HCT116 (cell line): Measurements from ENCODE around the gene TMEM86A. TPM values are rescaled to one million over a fixed set of nuclear protein-coding genes. Genes with fewer than 3 reads are reported as not detected.

ENCODE experiments used
- ATAC-seq: fragments of 200-7000 bp; cut with Tn5 transposase; 2 replicates; pipeline ENCODE4 v1.9.1; 2020; ENCODE audit warnings: mild to moderate bottlenecking, moderate library complexity
- BruUV-seq: library from RNA; stranded (reverse); fragments of 400-500 nt; replicated peaks from 2 replicates; lab custom pipeline; 2021; lab: Mats Ljungman, UMichigan
- CTCF ChIA-PET: fragments of 300-600 bp; sonication (Branson Sonifier 250); formaldehyde crosslinking; loops from one replicate; lab custom pipeline; 2021; ENCODE audit warnings: antibody characterized with exemption; lab: Charles Lee
- POLR2A ChIA-PET: fragments of 300-600, 350-600 bp; sonication (Branson Sonifier 250); formaldehyde crosslinking; loops from one replicate; lab custom pipeline; 2021; ENCODE audit warnings: antibody characterized with exemption; lab: Charles Lee
- RAD21 ChIA-PET, 2 experiments: fragments of 300-600 bp; sonication (Branson Sonifier 250); formaldehyde crosslinking; loops; one replicate each; lab custom pipeline; 2023; ENCODE audit warnings: low total read pairs in 2 of 2; ENCODE audit not compliant: uncharacterized antibody in 2 of 2, unreplicated experiment in 2 of 2, low non-redundant PET in 1 of 2; lab: Charles Lee
- DNase-seq: peaks from one replicate; pipeline ENCODE4 v3.0.0-alpha.2; 2010; ENCODE audit warnings: low read depth, low spot score
- H2AFZ ChIP-seq: fragments of 200-600 bp; shearing (Covaris generic), sonication (generic); 2 replicates; pipeline ENCODE4 v1.6.1; 2017; ENCODE audit warnings: low read depth, mixed run types, mixed read lengths, antibody characterized with exemption, low read length; ENCODE audit not compliant: poor library complexity, severe bottlenecking
- H3K27ac ChIP-seq: 2 replicates; pipeline ENCODE4 v1.5.1; 2012; ENCODE audit warnings: low read depth, low read length
- H3K27me3 ChIP-seq: fragments of 200-600 bp; sonication (generic); 2 replicates; pipeline ENCODE4 v1.6.1; 2016; ENCODE audit warnings: mixed run types, low read length, mixed read lengths; ENCODE audit not compliant: insufficient read depth
- H3K36me3 ChIP-seq, 2 experiments: fragments of 200-500 bp in 1 of 2; fragments of 200-600 bp in 1 of 2; sonication (Bioruptor generic) in 1 of 2; sonication (generic) in 1 of 2; 2 replicates each; pipeline versions ENCODE4 v1.5.1 to v1.6.1; 2014 to 2016; ENCODE audit warnings: low read length in 2 of 2, inconsistent platforms in 1 of 2, mixed read lengths in 1 of 2, mixed run types in 1 of 2; ENCODE audit not compliant: insufficient read depth in 2 of 2, control insufficient read depth in 1 of 2
- H3K4me1 ChIP-seq, 2 experiments: fragments of 200-600 bp in 1 of 2; sonication (generic) in 1 of 2; 2 replicates each; pipeline versions ENCODE4 v1.5.1 to v1.6.1; 2012 to 2017; ENCODE audit warnings: low read length in 2 of 2, inconsistent platforms in 1 of 2, mild to moderate bottlenecking in 1 of 2, mixed read lengths in 1 of 2, mixed run types in 1 of 2, moderate library complexity in 1 of 2; ENCODE audit not compliant: insufficient read depth in 2 of 2, control insufficient read depth in 1 of 2
- H3K4me2 ChIP-seq: fragments of 200-600 bp; sonication (generic); 2 replicates; pipeline ENCODE4 v1.6.1; 2017; ENCODE audit warnings: mixed run types, low read length, mixed read lengths
- H3K4me3 ChIP-seq, 2 experiments: fragments of 200-600 bp in 1 of 2; sonication (generic) in 1 of 2; replicated peaks in 1 of 2; 2 replicates each; pipeline ENCODE4 v1.5.1; 2011 to 2016; ENCODE audit warnings: low read length in 2 of 2, control low read depth in 1 of 2, low read depth in 1 of 2, mild to moderate bottlenecking in 1 of 2, mixed read lengths in 1 of 2, mixed run types in 1 of 2
- H3K79me2 ChIP-seq: fragments of 200-600 bp; sonication (generic); 2 replicates; pipeline ENCODE4 v1.6.1; 2017; ENCODE audit warnings: mild to moderate bottlenecking, mixed run types, low read length, moderate library complexity, mixed read lengths; ENCODE audit not compliant: insufficient read depth
- H3K9ac ChIP-seq: fragments of 200-600 bp; sonication (generic); 2 replicates; pipeline ENCODE4 v1.6.1; 2016; ENCODE audit warnings: low read length, mixed read lengths
- H3K9me2 ChIP-seq: fragments of 200-600 bp; sonication (generic), shearing (Covaris generic); 2 replicates; pipeline ENCODE4 v1.6.1; 2017; ENCODE audit warnings: mixed run types, mild to moderate bottlenecking, moderate library complexity; ENCODE audit not compliant: insufficient read depth
- H3K9me3 ChIP-seq, 2 experiments: fragments of 200-500 bp in 1 of 2; fragments of 200-600 bp in 1 of 2; sonication (Bioruptor generic) in 1 of 2; sonication (generic) in 1 of 2; 2 replicates each; pipeline ENCODE4 v1.6.1; 2014 to 2017; ENCODE audit warnings: low read length in 2 of 2, mixed read lengths in 2 of 2, inconsistent platforms in 1 of 2, low read depth in 1 of 2, mild to moderate bottlenecking in 1 of 2, mixed run types in 1 of 2, moderate library complexity in 1 of 2; ENCODE audit not compliant: control insufficient read depth in 1 of 2, insufficient read depth in 1 of 2
- H4K20me1 ChIP-seq: fragments of 200-600 bp; sonication (generic), shearing (Covaris generic); 2 replicates; pipeline ENCODE4 v1.6.1; 2017; ENCODE audit warnings: mixed run types, mild to moderate bottlenecking, moderate library complexity; ENCODE audit not compliant: insufficient read depth
- CBX3 ChIP-seq: IDR thresholded peaks from 2 replicates; pipeline ENCODE4 v1.6.1; 2012; ENCODE audit warnings: low read depth
- CEBPB ChIP-seq: IDR thresholded peaks from 2 replicates; pipeline ENCODE4 v1.6.1; 2012; ENCODE audit warnings: low read depth
- ELF1 ChIP-seq: IDR thresholded peaks from 2 replicates; pipeline ENCODE4 v1.6.1; 2012; ENCODE audit warnings: low read depth, borderline replicate concordance
- EZH2 ChIP-seq: fragments of 200-600 bp; sonication (generic); IDR thresholded peaks from 2 replicates; pipeline ENCODE4 v1.6.1; 2017; ENCODE audit warnings: antibody characterized with exemption, mixed run types
- EZH2phosphoT487 ChIP-seq: fragments of 200-600 bp; IDR thresholded peaks from 2 replicates; pipeline ENCODE4 v1.6.1; 2018; ENCODE audit warnings: antibody characterized with exemption, borderline replicate concordance
- JUND ChIP-seq: IDR thresholded peaks from 2 replicates; pipeline ENCODE4 v1.6.1; 2012
- REST ChIP-seq: IDR thresholded peaks from 2 replicates; pipeline ENCODE4 v1.6.1; 2012; ENCODE audit warnings: low read depth
- SP1 ChIP-seq: IDR thresholded peaks from 2 replicates; pipeline ENCODE4 v1.6.1; 2012; ENCODE audit warnings: low read depth
- SRF ChIP-seq: IDR thresholded peaks from 2 replicates; pipeline ENCODE4 v1.6.1; 2012; ENCODE audit warnings: low read depth
- TCF7L2 ChIP-seq: IDR thresholded peaks from 2 replicates; pipeline ENCODE4 v1.7.0; 2011; ENCODE audit warnings: borderline replicate concordance, inconsistent platforms; ENCODE audit not compliant: insufficient read depth, insufficient read length; ENCODE audit errors: extremely low read depth
- YY1 ChIP-seq: IDR thresholded peaks from 2 replicates; pipeline ENCODE4 v1.6.1; 2011; ENCODE audit warnings: low read length, low read depth, moderate library complexity, mild to moderate bottlenecking; ENCODE audit not compliant: insufficient replicate concordance; ENCODE audit errors: extremely low read depth
- ZNF274 ChIP-seq: fragments of 200-500 bp; sonication (Bioruptor generic); IDR thresholded peaks from 2 replicates; pipeline ENCODE4 v1.6.1; 2014; ENCODE audit warnings: mild to moderate bottlenecking, low read depth, low read length, inconsistent platforms
- intact Hi-C: fragments of 100-400 bp; cut with micrococcal nuclease; formaldehyde crosslinking; loops from 2 replicates; pipeline ENCODE4 v1.10.0; 2022
- total RNA-seq: library from RNA; stranded (reverse); gene quantifications from one replicate; pipeline ENCODE4 v1.2.1, GENCODE V29; 2021; ENCODE audit not compliant: unreplicated experiment
- TF ChIP-seq, protein P1 (sequence below): IDR thresholded peaks from 2 replicates; pipeline ENCODE4 v1.6.1; 2012
- TF ChIP-seq, protein P2 (sequence below): IDR thresholded peaks from 2 replicates; pipeline ENCODE4 v1.6.1; 2011; ENCODE audit warnings: mild to moderate bottlenecking, low read length, moderate library complexity; ENCODE audit not compliant: insufficient replicate concordance; ENCODE audit errors: extremely low read depth
- TF ChIP-seq, protein P3 (sequence below), 3 experiments: fragments of 200-600 bp in 1 of 3; sonication (generic) in 1 of 3; IDR thresholded peaks in 2 of 3; conservative IDR thresholded peaks in 1 of 3; 2 replicates each; pipeline ENCODE4 v1.5.1; 2012 to 2017; ENCODE audit warnings: low read depth in 2 of 3, low read length in 2 of 3, antibody characterized with exemption in 1 of 3, borderline replicate concordance in 1 of 3, control low read depth in 1 of 3, mild to moderate bottlenecking in 1 of 3, mixed read lengths in 1 of 3, mixed run types in 1 of 3, moderate library complexity in 1 of 3; ENCODE audit not compliant: insufficient read depth in 1 of 3

TMEM86A gene
- total RNA-seq, 1 experiment from 2014 or later = 2.0 TPM

DNA sequence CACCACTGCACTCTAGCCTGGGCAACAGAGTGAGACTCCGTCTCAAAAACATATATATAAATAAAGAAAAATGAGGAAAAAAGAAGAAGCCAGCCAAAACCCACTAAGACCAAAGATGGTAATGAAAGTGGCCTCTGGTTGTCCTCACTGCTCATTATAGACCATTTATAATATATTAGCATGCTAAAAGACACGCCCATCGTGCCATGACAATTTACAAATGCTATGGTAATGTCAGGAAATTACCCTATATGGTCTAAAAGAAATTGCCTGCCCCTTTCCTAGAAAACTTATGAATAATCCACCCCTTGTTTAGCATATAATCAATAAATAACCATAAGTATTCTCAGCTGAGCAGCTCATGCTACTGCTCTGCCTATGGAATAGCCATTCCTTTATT lies 16.1 kb upstream of the TMEM86A start:
- POLR2A ChIA-PET = no interaction called here
- no TSS peak for BruUV-seq
- TF ChIP-seq CEBPB (no peak), EZH2 (no peak), REST (no peak), CBX3 (no peak), SP1 (no peak), SRF (no peak), JUND (no peak), ELF1 (no peak), EZH2phosphoT487 (no peak), ZNF274 (no peak), TCF7L2 (no peak), YY1 (no peak)
- TF ChIP-seq, protein P1, sequence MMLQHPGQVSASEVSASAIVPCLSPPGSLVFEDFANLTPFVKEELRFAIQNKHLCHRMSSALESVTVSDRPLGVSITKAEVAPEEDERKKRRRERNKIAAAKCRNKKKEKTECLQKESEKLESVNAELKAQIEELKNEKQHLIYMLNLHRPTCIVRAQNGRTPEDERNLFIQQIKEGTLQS = no peak
- TF ChIP-seq, protein P2, sequence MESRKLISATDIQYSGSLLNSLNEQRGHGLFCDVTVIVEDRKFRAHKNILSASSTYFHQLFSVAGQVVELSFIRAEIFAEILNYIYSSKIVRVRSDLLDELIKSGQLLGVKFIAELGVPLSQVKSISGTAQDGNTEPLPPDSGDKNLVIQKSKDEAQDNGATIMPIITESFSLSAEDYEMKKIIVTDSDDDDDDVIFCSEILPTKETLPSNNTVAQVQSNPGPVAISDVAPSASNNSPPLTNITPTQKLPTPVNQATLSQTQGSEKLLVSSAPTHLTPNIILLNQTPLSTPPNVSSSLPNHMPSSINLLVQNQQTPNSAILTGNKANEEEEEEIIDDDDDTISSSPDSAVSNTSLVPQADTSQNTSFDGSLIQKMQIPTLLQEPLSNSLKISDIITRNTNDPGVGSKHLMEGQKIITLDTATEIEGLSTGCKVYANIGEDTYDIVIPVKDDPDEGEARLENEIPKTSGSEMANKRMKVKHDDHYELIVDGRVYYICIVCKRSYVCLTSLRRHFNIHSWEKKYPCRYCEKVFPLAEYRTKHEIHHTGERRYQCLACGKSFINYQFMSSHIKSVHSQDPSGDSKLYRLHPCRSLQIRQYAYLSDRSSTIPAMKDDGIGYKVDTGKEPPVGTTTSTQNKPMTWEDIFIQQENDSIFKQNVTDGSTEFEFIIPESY = no peak
- TF ChIP-seq, protein P3, sequence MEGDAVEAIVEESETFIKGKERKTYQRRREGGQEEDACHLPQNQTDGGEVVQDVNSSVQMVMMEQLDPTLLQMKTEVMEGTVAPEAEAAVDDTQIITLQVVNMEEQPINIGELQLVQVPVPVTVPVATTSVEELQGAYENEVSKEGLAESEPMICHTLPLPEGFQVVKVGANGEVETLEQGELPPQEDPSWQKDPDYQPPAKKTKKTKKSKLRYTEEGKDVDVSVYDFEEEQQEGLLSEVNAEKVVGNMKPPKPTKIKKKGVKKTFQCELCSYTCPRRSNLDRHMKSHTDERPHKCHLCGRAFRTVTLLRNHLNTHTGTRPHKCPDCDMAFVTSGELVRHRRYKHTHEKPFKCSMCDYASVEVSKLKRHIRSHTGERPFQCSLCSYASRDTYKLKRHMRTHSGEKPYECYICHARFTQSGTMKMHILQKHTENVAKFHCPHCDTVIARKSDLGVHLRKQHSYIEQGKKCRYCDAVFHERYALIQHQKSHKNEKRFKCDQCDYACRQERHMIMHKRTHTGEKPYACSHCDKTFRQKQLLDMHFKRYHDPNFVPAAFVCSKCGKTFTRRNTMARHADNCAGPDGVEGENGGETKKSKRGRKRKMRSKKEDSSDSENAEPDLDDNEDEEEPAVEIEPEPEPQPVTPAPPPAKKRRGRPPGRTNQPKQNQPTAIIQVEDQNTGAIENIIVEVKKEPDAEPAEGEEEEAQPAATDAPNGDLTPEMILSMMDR (IDR thresholded peaks at IDR 0.05 in 2 of 3, conservative IDR thresholded peaks at IDR 0.05 in 1 of 3; ENCODE audit: borderline replicate concordance in 1 of 3, insufficient read depth in 1 of 3, low read depth in 2 of 3, low read length in 2 of 3) = no peak
- no peaks in the 10 kb centered on the region for H3K9me3 ChIP-seq
- H3K27ac ChIP-seq = no peak overlapping the region
- H3K4me1 ChIP-seq = peaks cover 0 to 5% of the 10 kb centered on the region in 2 experiments; a peak in 1 of 4 replicates
- intact Hi-C loops = no loop called here
- DNase-seq (no peak), ATAC-seq (no peak)
- RAD21 ChIA-PET = no interaction called here
- H4K20me1 ChIP-seq = no peaks in the 10 kb centered on the region
- H2AFZ ChIP-seq = no peak overlapping the region
- CTCF ChIA-PET = no interaction called here
- no peaks in the 10 kb centered on the region for H3K27me3 ChIP-seq
- H3K4me3 ChIP-seq = no peak overlapping the region
- no peaks in the 10 kb centered on the region for H3K79me2 ChIP-seq
- H3K4me2 ChIP-seq = no peak overlapping the region
- H3K9me2 ChIP-seq = no peaks in the 10 kb centered on the region
- no peak overlapping the region for H3K9ac ChIP-seq
- H3K36me3 ChIP-seq = no peaks in the 10 kb centered on the region
